Breast epithelium (tissue), 3 donors: Measurements from ENCODE around the gene BTN2A1.

Experiments used
- CTCF ChIP-seq, 3 donors: fragments of 450-650 bp; IDR thresholded peaks; one replicate each; pipeline ENCODE4 v1.5.1; 2016 to 2017; ENCODE audit warnings: antibody characterized with exemption in 3 of 3, mild to moderate bottlenecking in 3 of 3, moderate library complexity in 3 of 3
- POLR2A ChIP-seq: fragments of 450-650 bp; IDR thresholded peaks from one replicate; pipeline ENCODE4 v1.6.1; 2016; ENCODE audit warnings: antibody characterized with exemption, mild to moderate bottlenecking, moderate library complexity
- POLR2AphosphoS5 ChIP-seq, 3 donors: sonication (generic); formaldehyde crosslinking; IDR thresholded peaks; one replicate each; pipeline ENCODE4 v1.6.1; 2017; ENCODE audit warnings: antibody characterized with exemption in 3 of 3

GRCh38 chr6:26459023-26459810 is 1.5 kb downstream of the BTN2A1 start:
- TF ChIP-seq CTCF (IDR thresholded peaks at IDR 0.05), result no peak
- TF ChIP-seq POLR2AphosphoS5 (IDR thresholded peaks at IDR 0.05), result no peak
- no peak for TF ChIP-seq POLR2A
